ENCODE results near the gene ZNF385B. TPM values are rescaled to one million over a fixed set of nuclear protein-coding genes. Genes with fewer than 3 reads are reported as not detected.

Gene ZNF385B
- total and polyA plus RNA-seq, 4 donors = 3.0 to 7.2 (median 3.9) TPM

DNA sequence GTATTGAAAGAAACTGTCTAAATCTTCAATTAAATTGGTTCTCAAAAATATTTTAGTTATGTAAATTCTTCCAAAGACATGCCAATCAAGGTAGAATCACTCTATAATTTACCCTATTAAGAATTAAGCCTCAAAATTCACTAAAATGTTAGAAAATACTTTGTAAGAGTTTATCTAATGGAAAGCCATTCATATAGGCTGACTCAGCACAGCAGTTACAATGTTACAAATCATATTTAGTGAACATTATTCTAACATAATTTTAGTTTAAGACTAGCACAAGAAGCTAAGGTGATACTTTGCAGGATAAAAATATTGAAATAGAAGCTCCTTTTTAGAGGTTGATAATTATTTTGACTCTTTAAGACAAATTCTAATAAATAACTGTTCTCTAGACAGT, 137.0 kb downstream of the ZNF385B start:
- Histone ChIP-seq H3K9me3 (ENCODE audit: control insufficient read depth in 4 of 4, low read length in 3 of 4) (no peaks in the 10 kb centered on the region), H3K4me1 (ENCODE audit: control insufficient read depth in 4 of 4, insufficient read depth in 4 of 4, low read length in 3 of 4) (no peaks in the 10 kb centered on the region), H3K9ac (ENCODE audit: low read depth in 1 of 2, low read length in 2 of 2) (no peak overlapping the region), H3K27me3 (ENCODE audit: control insufficient read depth in 4 of 4, insufficient read depth in 4 of 4, low read length in 3 of 4) (no peaks in the 10 kb centered on the region), H3K27ac (ENCODE audit: low read depth in 1 of 2, low read length in 2 of 2) (no peak overlapping the region), H3K4me3 (ENCODE audit: low read depth in 1 of 3, low read length in 3 of 3) (no peak overlapping the region), H3K36me3 (ENCODE audit: control insufficient read depth in 4 of 4, insufficient read depth in 3 of 4, low read depth in 1 of 4, low read length in 3 of 4) (no peaks in the 10 kb centered on the region)
- no peak for TF ChIP-seq SP1 (IDR thresholded peaks at IDR 0.05)
- TF ChIP-seq ZBTB33 (IDR thresholded peaks at IDR 0.05) = no peak
- no peak for TF ChIP-seq JUND (IDR thresholded peaks at IDR 0.05)
- TF ChIP-seq, protein P1, sequence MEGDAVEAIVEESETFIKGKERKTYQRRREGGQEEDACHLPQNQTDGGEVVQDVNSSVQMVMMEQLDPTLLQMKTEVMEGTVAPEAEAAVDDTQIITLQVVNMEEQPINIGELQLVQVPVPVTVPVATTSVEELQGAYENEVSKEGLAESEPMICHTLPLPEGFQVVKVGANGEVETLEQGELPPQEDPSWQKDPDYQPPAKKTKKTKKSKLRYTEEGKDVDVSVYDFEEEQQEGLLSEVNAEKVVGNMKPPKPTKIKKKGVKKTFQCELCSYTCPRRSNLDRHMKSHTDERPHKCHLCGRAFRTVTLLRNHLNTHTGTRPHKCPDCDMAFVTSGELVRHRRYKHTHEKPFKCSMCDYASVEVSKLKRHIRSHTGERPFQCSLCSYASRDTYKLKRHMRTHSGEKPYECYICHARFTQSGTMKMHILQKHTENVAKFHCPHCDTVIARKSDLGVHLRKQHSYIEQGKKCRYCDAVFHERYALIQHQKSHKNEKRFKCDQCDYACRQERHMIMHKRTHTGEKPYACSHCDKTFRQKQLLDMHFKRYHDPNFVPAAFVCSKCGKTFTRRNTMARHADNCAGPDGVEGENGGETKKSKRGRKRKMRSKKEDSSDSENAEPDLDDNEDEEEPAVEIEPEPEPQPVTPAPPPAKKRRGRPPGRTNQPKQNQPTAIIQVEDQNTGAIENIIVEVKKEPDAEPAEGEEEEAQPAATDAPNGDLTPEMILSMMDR (IDR thresholded peaks at IDR 0.05; ENCODE audit: low read depth, low read length, missing input control) = no peak
- no peak for TF ChIP-seq TAF1 (conservative IDR thresholded peaks at IDR 0.05)
- TF ChIP-seq HNF4A (conservative IDR thresholded peaks at IDR 0.05) = no peak
- TF ChIP-seq HNF4G (IDR thresholded peaks at IDR 0.05) = no peak
- TF ChIP-seq YY1 (IDR thresholded peaks at IDR 0.05) = no peak
- no peak for TF ChIP-seq FOXA2 (IDR thresholded peaks at IDR 0.05)
- no peak for TF ChIP-seq RAD21 (IDR thresholded peaks at IDR 0.05)
- no peak for TF ChIP-seq FOXA1 (IDR thresholded peaks at IDR 0.05)
- no peak for TF ChIP-seq ATF3 (IDR thresholded peaks at IDR 0.05)
- no peak for TF ChIP-seq NR2F2 (IDR thresholded peaks at IDR 0.05)
- no peak for TF ChIP-seq EGR1 (IDR thresholded peaks at IDR 0.05; ENCODE audit: low read depth in 2 of 2)
- no peak for TF ChIP-seq RXRA (IDR thresholded peaks at IDR 0.05)
- no peak for TF ChIP-seq GABPA (IDR thresholded peaks at IDR 0.05 in 1 of 2, conservative IDR thresholded peaks at IDR 0.05 in 1 of 2)
- no peak for DNase-seq (ENCODE audit: low spot score)

- H3K27ac ChIP-seq (ENCODE audit: low read depth in 1 of 2, low read length in 2 of 2) = no peak overlapping the region
- no peaks in the 10 kb centered on the region for H3K36me3 ChIP-seq (ENCODE audit: control insufficient read depth in 4 of 4, insufficient read depth in 3 of 4, low read depth in 1 of 4, low read length in 3 of 4)
- H3K9ac ChIP-seq (ENCODE audit: low read depth in 1 of 2, low read length in 2 of 2) = no peak overlapping the region
- no peaks in the 10 kb centered on the region for H3K4me1 ChIP-seq (ENCODE audit: control insufficient read depth in 4 of 4, insufficient read depth in 4 of 4, low read length in 3 of 4)
- no peak overlapping the region for H3K4me3 ChIP-seq (ENCODE audit: low read depth in 1 of 3, low read length in 3 of 3)
- no peaks in the 10 kb centered on the region for H3K9me3 ChIP-seq (ENCODE audit: control insufficient read depth in 4 of 4, low read length in 3 of 4)
- DNase-seq (ENCODE audit: low spot score) = no peak
- TF ChIP-seq JUND (IDR thresholded peaks at IDR 0.05) (no peak), YY1 (IDR thresholded peaks at IDR 0.05) (no peak), RXRA (IDR thresholded peaks at IDR 0.05) (no peak), SP1 (IDR thresholded peaks at IDR 0.05) (no peak), HNF4A (conservative IDR thresholded peaks at IDR 0.05) (no peak), HNF4G (IDR thresholded peaks at IDR 0.05) (no peak), ZBTB33 (IDR thresholded peaks at IDR 0.05) (no peak), FOXA2 (IDR thresholded peaks at IDR 0.05) (no peak), ATF3 (IDR thresholded peaks at IDR 0.05) (no peak), GABPA (IDR thresholded peaks at IDR 0.05 in 1 of 2, conservative IDR thresholded peaks at IDR 0.05 in 1 of 2) (no peak), FOXA1 (IDR thresholded peaks at IDR 0.05) (no peak), TAF1 (conservative IDR thresholded peaks at IDR 0.05) (no peak), NR2F2 (IDR thresholded peaks at IDR 0.05) (no peak), EGR1 (IDR thresholded peaks at IDR 0.05; ENCODE audit: low read depth in 2 of 2) (no peak), RAD21 (IDR thresholded peaks at IDR 0.05) (no peak), REST (IDR thresholded peaks at IDR 0.05) (no peak)
- TF ChIP-seq, protein P1 (IDR thresholded peaks at IDR 0.05; ENCODE audit: low read depth, low read length, missing input control) = no peak
- TF ChIP-seq, protein P2, sequence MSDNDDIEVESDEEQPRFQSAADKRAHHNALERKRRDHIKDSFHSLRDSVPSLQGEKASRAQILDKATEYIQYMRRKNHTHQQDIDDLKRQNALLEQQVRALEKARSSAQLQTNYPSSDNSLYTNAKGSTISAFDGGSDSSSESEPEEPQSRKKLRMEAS (IDR thresholded peaks at IDR 0.05) = no peak
- H3K27me3 ChIP-seq (ENCODE audit: control insufficient read depth in 4 of 4, insufficient read depth in 4 of 4, low read length in 3 of 4) = no peaks in the 10 kb centered on the region
Measured at GRCh38 chr2:179720173-179720772, 141.1 kb downstream of the ZNF385B start.
